Body of pancreas (tissue), 4 donors: Measurements from ENCODE around the gene IL11RA.

Experiments used
- CTCF ChIP-seq, 7 experiments: fragments of 450-650 bp in 4 of 7; fragments of 200-600 bp in 3 of 7; sonication (generic) in 3 of 7; IDR thresholded peaks; one replicate each; pipeline ENCODE4 v1.5.1; 2016 to 2019; ENCODE audit warnings: antibody characterized with exemption in 7 of 7
- POLR2A ChIP-seq, 3 donors: fragments of 450-650 bp; IDR thresholded peaks; one replicate each; pipeline ENCODE4 v1.6.1; 2016; ENCODE audit warnings: antibody characterized with exemption in 3 of 3, mild to moderate bottlenecking in 2 of 3

GRCh38 chr9:34647084-34647403 lies 4.9 kb upstream of the IL11RA start:
- TF ChIP-seq POLR2A (IDR thresholded peaks at IDR 0.05) (no peak), CTCF (IDR thresholded peaks at IDR 0.05) (no peak)
